Heart left ventricle (tissue), 16 donors: ENCODE results near the gene CLMP. TPM values are rescaled to one million over a fixed set of nuclear protein-coding genes. Genes with fewer than 3 reads are reported as not detected.

Experiments
- ATAC-seq, 4 donors: fragments of 200-7000 bp; cut with Tn5 transposase; one replicate each; pipeline ENCODE4 v1.9.1; 2020 to 2022; ENCODE audit warnings: moderate library complexity in 4 of 4, mild to moderate bottlenecking in 3 of 4, moderate number of reproducible peaks in 1 of 4
- DNase-seq, 5 donors: peaks; one replicate each; pipeline ENCODE4 v3.0.0-alpha.2; 2020
- H3K27ac ChIP-seq, 12 donors: fragments of 200-600 bp; sonication (generic) in 4 of 12; one replicate each; pipeline versions ENCODE4 v1.5.0 to v1.8.0; 2016 to 2022; ENCODE audit warnings: mild to moderate bottlenecking in 2 of 12
- H3K27me3 ChIP-seq, 9 donors: fragments of 200-600 bp; sonication (generic) in 2 of 9; one replicate each; pipeline versions ENCODE4 v1.5.1 to v1.8.0; 2016 to 2022; ENCODE audit warnings: mild to moderate bottlenecking in 3 of 9
- H3K36me3 ChIP-seq, 9 donors: fragments of 200-600 bp; sonication (generic) in 2 of 9; one replicate each; pipeline versions ENCODE4 v1.5.0 to v1.8.0; 2018 to 2022; ENCODE audit warnings: mild to moderate bottlenecking in 2 of 9
- H3K4me1 ChIP-seq, 12 donors: fragments of 200-600 bp; sonication (generic) in 4 of 12; one replicate each; pipeline versions ENCODE4 v1.5.0 to v1.8.0; 2016 to 2022; ENCODE audit warnings: mild to moderate bottlenecking in 3 of 12
- H3K4me3 ChIP-seq, 12 donors: fragments of 200-600 bp; sonication (generic) in 4 of 12; one replicate each; pipeline versions ENCODE4 v1.5.0 to v1.8.0; 2017 to 2022; ENCODE audit warnings: mild to moderate bottlenecking in 9 of 12, moderate library complexity in 4 of 12
- H3K9me3 ChIP-seq, 12 donors: fragments of 200-600 bp; sonication (generic) in 4 of 12; one replicate each; pipeline versions ENCODE4 v1.5.0 to v1.8.0; 2016 to 2022; ENCODE audit warnings: mild to moderate bottlenecking in 1 of 12
- POLR2A ChIP-seq, 2 donors: fragments of 450-650 bp; IDR thresholded peaks; one replicate each; pipeline ENCODE4 v1.6.1; 2017; ENCODE audit warnings: antibody characterized with exemption in 2 of 2, mild to moderate bottlenecking in 2 of 2, moderate library complexity in 2 of 2
- WGBS, 4 donors: extraction: QIAGEN DNeasy Blood & Tissue Kit in 2 of 4; methylation state at CpG; one replicate each; pipeline versions ENCODE4 v1.1.5 to v1.1.7; 2013 to 2018; 5-methylcytosine and 5-hydroxymethylcytosine counted together
- intact Hi-C, 10 donors: fragments of 100-400 bp; cut with DNase I; formaldehyde crosslinking; loops; one replicate each; pipeline versions ENCODE4 v1.11.1 to v1.14.2; 2022
- polyA plus RNA-seq, 2 donors: library from polyadenylated mRNA; stranded (reverse); fragments of 200-250 nt; gene quantifications; one replicate each; pipeline ENCODE4 v1.2.3, GENCODE V29; 2013
- total RNA-seq, 9 donors: library from RNA; depleted of rRNA in 2 of 9; stranded (reverse); fragments of >200 nt in 2 of 9; fragmentation: NEBNext Ultra II Directional in 3 of 9; extraction: Animal tissue kit (Norgen Biotek cat#: 25700) in 3 of 9; gene quantifications; one replicate each; pipeline versions ENCODE4 v1.1.0 to v1.2.4, GENCODE V29; 2016 to 2023
- TF ChIP-seq, protein P1 (sequence below), 12 donors: fragments of 200-600 bp; sonication (generic) in 4 of 12; IDR thresholded peaks; one replicate each; pipeline versions ENCODE4 v1.5.0 to v1.8.0; 2018 to 2022; ENCODE audit warnings: antibody characterized with exemption in 12 of 12, mild to moderate bottlenecking in 5 of 12
- donor health status: ischemic (EF 13 %, LVEDD 7.1; RV severe dilation, severe dysfunction).
- donor health status: healthy with polysubstance abuse.
- donor health status: DM: no; HTN: yes; CAD: no.
- donor health status: DM: no; HTN: no; CAD: no.
- donor health status: ischemic (EF 25% LVEDD 6.9; RV normal size, moderate dysfunction).
- donor health status: ischemic (EF 25% LVEDD 5.7; RV mildly dilated, moderate dysfunction).
- donor health status: healthy.
- donor health status: DM: yes; HTN: yes; CAD: no.
- donor health status: ischemic (EF 35%, LVEDD 5.7; RV mildly dilated, moderate dysfunction).
- donor health status: nonischemic (EF 11% LVEDD 7.7; RV severe dilation, severe dysfunction).
- donor health status: DM: yes; HTN: yes; CAD: no.
- donor health status: PGD.
- donor health status: ischemic (EF 29% LVEDD 5.4; RV normal size, mild dysfunction).
- donor health status: nonischemic (EF 23%, LVEDD 6.1; RV moderate dilation, normal function).

The CLMP gene
- total and polyA plus RNA-seq, 11 donors = 1.9 to 18.4 (median 5.8) TPM

DNA sequence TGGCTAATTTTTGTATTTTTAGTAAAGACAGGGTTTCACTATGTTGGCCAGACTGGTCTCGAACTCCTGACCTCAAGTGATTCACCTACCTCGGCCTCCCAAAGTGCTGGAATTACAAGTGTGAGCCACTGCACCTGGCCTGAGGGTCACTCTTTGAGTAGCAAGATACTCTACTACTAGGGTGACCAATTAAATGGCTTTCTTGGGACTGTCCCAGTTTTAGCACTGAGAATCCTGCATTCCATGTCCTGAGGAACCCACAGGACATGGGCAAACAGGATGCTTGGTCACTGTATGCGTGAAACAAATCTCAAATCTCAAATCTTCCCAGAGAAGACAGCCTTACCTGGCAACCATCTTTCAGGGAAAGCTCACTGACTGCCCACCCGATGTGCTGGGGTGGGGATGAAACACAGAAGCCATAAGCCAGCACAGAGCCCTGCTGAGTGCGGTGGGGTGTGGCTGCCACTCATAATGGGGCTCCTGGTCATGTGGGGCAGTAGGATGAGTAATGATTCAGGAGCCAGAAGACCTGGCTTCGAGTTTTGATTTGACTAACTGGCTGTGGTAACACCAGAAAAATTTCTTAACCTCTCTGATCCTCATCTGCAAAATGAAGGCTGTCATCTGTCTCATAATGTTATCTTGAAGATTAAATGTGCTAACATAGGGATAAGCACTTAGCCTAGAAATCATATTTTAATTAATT lies 11.5 kb downstream of the CLMP start:
- Histone ChIP-seq H3K36me3 (no peaks in the 10 kb centered on the region), H3K27me3 (peaks cover 0 to 69% (median 17%) of the 10 kb centered on the region in 9 donors), H3K27ac (no peak overlapping the region), H3K9me3 (no peaks in the 10 kb centered on the region), H3K4me1 (peaks cover 0 to 6% (median 0%) of the 10 kb centered on the region in 12 donors), H3K4me3 (no peak overlapping the region)
- TF ChIP-seq POLR2A (IDR thresholded peaks at IDR 0.05) = no peak
- TF ChIP-seq, protein P1, sequence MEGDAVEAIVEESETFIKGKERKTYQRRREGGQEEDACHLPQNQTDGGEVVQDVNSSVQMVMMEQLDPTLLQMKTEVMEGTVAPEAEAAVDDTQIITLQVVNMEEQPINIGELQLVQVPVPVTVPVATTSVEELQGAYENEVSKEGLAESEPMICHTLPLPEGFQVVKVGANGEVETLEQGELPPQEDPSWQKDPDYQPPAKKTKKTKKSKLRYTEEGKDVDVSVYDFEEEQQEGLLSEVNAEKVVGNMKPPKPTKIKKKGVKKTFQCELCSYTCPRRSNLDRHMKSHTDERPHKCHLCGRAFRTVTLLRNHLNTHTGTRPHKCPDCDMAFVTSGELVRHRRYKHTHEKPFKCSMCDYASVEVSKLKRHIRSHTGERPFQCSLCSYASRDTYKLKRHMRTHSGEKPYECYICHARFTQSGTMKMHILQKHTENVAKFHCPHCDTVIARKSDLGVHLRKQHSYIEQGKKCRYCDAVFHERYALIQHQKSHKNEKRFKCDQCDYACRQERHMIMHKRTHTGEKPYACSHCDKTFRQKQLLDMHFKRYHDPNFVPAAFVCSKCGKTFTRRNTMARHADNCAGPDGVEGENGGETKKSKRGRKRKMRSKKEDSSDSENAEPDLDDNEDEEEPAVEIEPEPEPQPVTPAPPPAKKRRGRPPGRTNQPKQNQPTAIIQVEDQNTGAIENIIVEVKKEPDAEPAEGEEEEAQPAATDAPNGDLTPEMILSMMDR (IDR thresholded peaks at IDR 0.05) = no peak
- no peak for ATAC-seq
- WGBS, 4 donors = 81 to 85% (median 83%) methylated on average over 6 of the region's 6 CpGs
- intact Hi-C loops = no loop called here
- no peak for DNase-seq

DNA sequence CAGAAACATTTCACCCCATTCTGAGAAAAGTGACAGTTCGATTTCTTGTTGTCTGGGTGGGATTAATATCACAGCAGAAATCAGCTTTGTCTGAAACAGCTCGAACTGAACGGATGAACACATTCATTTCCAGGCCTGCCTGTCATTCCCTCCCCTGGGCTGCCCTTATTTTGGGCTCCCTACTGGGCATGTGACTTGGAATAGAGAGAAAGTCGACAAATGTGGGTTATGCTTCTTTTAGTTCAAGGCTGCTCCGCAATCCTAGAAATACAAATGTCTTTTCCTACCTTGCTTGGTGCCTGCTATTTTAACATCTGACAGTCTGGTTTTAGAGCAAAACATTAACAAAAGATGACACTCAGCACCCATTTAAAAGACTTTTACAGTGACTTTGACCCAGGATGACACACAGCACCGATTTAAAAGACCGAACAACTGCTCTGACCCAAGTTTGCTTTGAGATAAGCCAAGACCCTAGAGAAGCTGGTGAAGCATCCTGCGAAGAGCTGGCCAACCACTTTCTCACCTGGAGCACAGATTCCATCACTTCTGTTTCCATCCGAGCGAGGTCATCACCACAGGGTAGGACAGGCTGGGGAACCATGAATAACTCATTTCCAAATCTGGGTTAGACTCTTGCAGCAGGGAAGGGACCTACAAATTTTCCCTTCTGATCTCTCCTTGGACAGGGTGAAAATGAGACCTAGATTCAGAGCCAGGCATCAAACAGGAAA lies 13.1 kb downstream of the CLMP start:
- peak overlapping the region in 1 of 12 donors; percentile 38 for H3K27ac ChIP-seq

DNA sequence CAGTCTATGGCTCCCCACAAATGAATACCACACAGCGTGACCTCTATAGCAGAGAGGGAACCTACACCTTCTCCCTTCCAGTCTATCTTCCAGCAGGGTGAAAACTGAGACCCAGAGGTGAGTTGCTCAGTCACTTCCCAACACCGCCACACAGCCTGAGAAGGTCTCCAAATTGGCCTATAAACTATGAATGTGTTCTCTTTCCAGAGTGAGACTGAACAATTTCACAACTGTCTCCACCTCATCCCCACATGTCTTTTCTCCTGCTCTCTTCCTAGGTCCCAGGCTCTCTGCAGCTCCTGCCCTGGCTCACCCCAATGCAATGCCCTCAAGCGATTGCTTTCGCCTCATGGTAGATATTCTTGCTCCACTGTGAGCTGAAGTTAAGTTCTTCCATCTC lies 14.0 kb downstream of the CLMP start:
- intact Hi-C loops = no loop called here
- H3K36me3 ChIP-seq = no peaks in the 10 kb centered on the region
- DNase-seq (no peak), ATAC-seq (no peak)
- peak overlapping the region in 1 of 12 donors; percentile 51 for H3K27ac ChIP-seq
- peaks cover 0 to 44% (median 7%) of the 10 kb centered on the region in 9 donors for H3K27me3 ChIP-seq
- 93 to 96% (median 94%) methylated on average over 4 of the region's 4 CpGs for WGBS, 4 donors
- H3K9me3 ChIP-seq = no peaks in the 10 kb centered on the region
- H3K4me1 ChIP-seq = peaks cover 0 to 3% (median 0%) of the 10 kb centered on the region in 12 donors
- TF ChIP-seq, protein P1 (IDR thresholded peaks at IDR 0.05) = no peak
- no peak for TF ChIP-seq POLR2A (IDR thresholded peaks at IDR 0.05)
- no peak overlapping the region for H3K4me3 ChIP-seq

More for the DNA sequence above, 13.1 kb downstream of the CLMP start:
- DNase-seq (no peak), ATAC-seq (no peak)
- TF ChIP-seq POLR2A (IDR thresholded peaks at IDR 0.05) = no peak
- TF ChIP-seq, protein P1 (IDR thresholded peaks at IDR 0.05) = no peak
- Histone ChIP-seq H3K4me1 (no peaks in the 10 kb centered on the region), H3K4me3 (no peak overlapping the region), H3K9me3 (no peaks in the 10 kb centered on the region), H3K36me3 (no peaks in the 10 kb centered on the region), H3K27me3 (peaks cover 0 to 53% (median 8%) of the 10 kb centered on the region in 9 donors)
- intact Hi-C loops = no loop called here
- WGBS, 4 donors = 84 to 89% (median 87%) methylated on average over 10 of the region's 10 CpGs

DNA sequence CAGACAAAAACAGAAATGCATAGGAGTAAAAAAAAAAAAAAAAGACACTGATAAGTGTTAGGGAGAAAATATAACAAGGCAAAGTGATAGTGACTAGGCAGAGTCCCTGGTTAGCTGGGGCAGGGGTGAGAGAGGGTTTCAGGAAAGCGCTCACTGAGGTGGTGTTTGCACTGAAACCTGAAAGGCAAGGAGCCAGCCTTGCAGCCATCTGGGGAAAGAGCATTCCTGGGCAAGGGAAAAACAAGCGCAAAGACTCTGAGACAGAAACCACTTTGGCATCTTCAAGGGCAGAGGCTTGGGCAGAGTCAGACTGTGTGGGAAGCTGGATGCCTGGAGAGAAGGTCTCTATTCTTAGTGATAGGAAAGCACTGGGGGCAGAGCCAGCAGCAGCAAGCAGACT lies 14.5 kb downstream of the CLMP start:
- ATAC-seq = no peak
- intact Hi-C loops = no loop called here
- no peaks in the 10 kb centered on the region for H3K36me3 ChIP-seq
- H3K27ac ChIP-seq = peak overlapping the region in 1 of 12 donors; percentile 51
- 92 to 97% (median 95%) methylated on average over 2 of the region's 2 CpGs for WGBS, 4 donors
- TF ChIP-seq, protein P1 (IDR thresholded peaks at IDR 0.05) = no peak
- no peak for TF ChIP-seq POLR2A (IDR thresholded peaks at IDR 0.05)
- DNase-seq = no peak
- H3K4me1 ChIP-seq = peaks cover 0 to 8% (median 0%) of the 10 kb centered on the region in 12 donors
- peaks cover 0 to 39% (median 4%) of the 10 kb centered on the region in 9 donors for H3K27me3 ChIP-seq
- H3K9me3 ChIP-seq = no peaks in the 10 kb centered on the region
- H3K4me3 ChIP-seq = no peak overlapping the region
